Tibial nerve (tissue), 4 donors: Measurements from ENCODE around the gene TBC1D5. TPM values are rescaled to one million over a fixed set of nuclear protein-coding genes. Genes with fewer than 3 reads are reported as not detected.

Source experiments
- DNase-seq, 2 donors: peaks; one replicate each; pipeline ENCODE4 v3.0.0-alpha.2; 2019; ENCODE audit warnings: low spot score in 2 of 2
- H3K27ac ChIP-seq, 4 donors: fragments of 200-600 bp; sonication (generic) in 3 of 4; one replicate each; pipeline ENCODE4 v1.5.1; 2017 to 2019; ENCODE audit warnings: mild to moderate bottlenecking in 1 of 4
- H3K27me3 ChIP-seq, 2 donors: fragments of 200-600 bp; sonication (generic) in 1 of 2; one replicate each; pipeline versions ENCODE4 v1.5.1 to v1.6.0; 2017 to 2019
- H3K36me3 ChIP-seq, 3 donors: fragments of 200-600 bp; sonication (generic); one replicate each; pipeline ENCODE4 v1.5.1; 2018 to 2019
- H3K4me1 ChIP-seq, 4 donors: fragments of 200-600 bp; sonication (generic) in 3 of 4; one replicate each; pipeline ENCODE4 v1.5.1; 2017 to 2019
- H3K4me3 ChIP-seq, 4 donors: fragments of 200-600 bp; sonication (generic) in 3 of 4; one replicate each; pipeline ENCODE4 v1.5.1; 2017 to 2019; ENCODE audit warnings: mild to moderate bottlenecking in 1 of 4, moderate library complexity in 1 of 4
- H3K9me3 ChIP-seq, 4 donors: fragments of 200-600 bp; sonication (generic) in 3 of 4; one replicate each; pipeline ENCODE4 v1.5.1; 2017 to 2019
- CTCF ChIP-seq, 5 experiments: fragments of 200-600 bp in 3 of 5; fragments of 450-650 bp in 2 of 5; sonication (generic) in 3 of 5; IDR thresholded peaks; one replicate each; pipeline ENCODE4 v1.5.1; 2016 to 2019; ENCODE audit warnings: antibody characterized with exemption in 5 of 5, mild to moderate bottlenecking in 3 of 5, moderate library complexity in 2 of 5
- EP300 ChIP-seq, 2 donors: sonication (generic); formaldehyde crosslinking; IDR thresholded peaks; one replicate each; pipeline ENCODE4 v1.6.1; 2017; ENCODE audit warnings: antibody characterized with exemption in 2 of 2, mild to moderate bottlenecking in 1 of 2
- POLR2A ChIP-seq, 2 donors: fragments of 450-650 bp; IDR thresholded peaks; one replicate each; pipeline ENCODE4 v1.6.1; 2017; ENCODE audit warnings: antibody characterized with exemption in 2 of 2, mild to moderate bottlenecking in 2 of 2, moderate library complexity in 2 of 2
- WGBS, 2 donors: methylation state at CpG; one replicate each; pipeline ENCODE4 v1.1.5; 2018; 5-methylcytosine and 5-hydroxymethylcytosine counted together
- total RNA-seq, 4 donors: library from RNA; depleted of rRNA; stranded (reverse); fragments of >200 nt; gene quantifications; one replicate each; pipeline ENCODE4 v1.1.0, GENCODE V29; 2016

TBC1D5 gene
- total RNA-seq, 4 donors from 2014 or later: 55.2 to 128 (median 79.4) TPM

GRCh38 chr3:17687566-17687965, 54.9 kb downstream of the TBC1D5 start:
- WGBS, 2 donors: 87 to 98% methylated on average over 1 of the region's 1 CpG
- no peak for TF ChIP-seq CTCF (IDR thresholded peaks at IDR 0.05)
- no peak for TF ChIP-seq POLR2A (IDR thresholded peaks at IDR 0.05)
- TF ChIP-seq EP300 (IDR thresholded peaks at IDR 0.05): no peak
- Histone ChIP-seq H3K9me3 (no peaks in the 10 kb centered on the region), H3K4me3 (no peak overlapping the region), H3K4me1 (peaks cover 0 to 13% (median 0%) of the 10 kb centered on the region in 4 donors), H3K36me3 (no peaks in the 10 kb centered on the region), H3K27me3 (no peaks in the 10 kb centered on the region), H3K27ac (no peak overlapping the region)
- DNase-seq: no peak

GRCh38 chr3:17686613-17687012, 55.8 kb downstream of the TBC1D5 start:
- Histone ChIP-seq H3K4me3 (no peak overlapping the region), H3K36me3 (no peaks in the 10 kb centered on the region), H3K27ac (no peak overlapping the region), H3K4me1 (peaks cover 0 to 13% (median 0%) of the 10 kb centered on the region in 4 donors), H3K27me3 (no peaks in the 10 kb centered on the region), H3K9me3 (no peaks in the 10 kb centered on the region)
- no peak for DNase-seq
- TF ChIP-seq EP300 (IDR thresholded peaks at IDR 0.05) (no peak), POLR2A (IDR thresholded peaks at IDR 0.05) (no peak)
- 81 to 84% methylated on average over 1 of the region's 1 CpG for WGBS, 2 donors

- 74 to 81% methylated on average over 4 of the region's 4 CpGs for WGBS, 2 donors
- TF ChIP-seq CTCF (IDR thresholded peaks at IDR 0.05) (no peak), POLR2A (IDR thresholded peaks at IDR 0.05) (no peak), EP300 (IDR thresholded peaks at IDR 0.05) (no peak)
- no peak overlapping the region for H3K4me3 ChIP-seq
- no peaks in the 10 kb centered on the region for H3K36me3 ChIP-seq
- H3K4me1 ChIP-seq: peaks cover 0 to 13% (median 0%) of the 10 kb centered on the region in 4 donors
- no peak overlapping the region for H3K27ac ChIP-seq
- no peaks in the 10 kb centered on the region for H3K27me3 ChIP-seq
- H3K9me3 ChIP-seq: no peaks in the 10 kb centered on the region
- no peak for DNase-seq
Observed at GRCh38 chr3:17683542-17684207, 58.8 kb downstream of the TBC1D5 start.

GRCh38 chr3:17680530-17680929, 61.9 kb downstream of the TBC1D5 start:
- TF ChIP-seq CTCF (IDR thresholded peaks at IDR 0.05) (no peak), POLR2A (IDR thresholded peaks at IDR 0.05) (no peak), EP300 (IDR thresholded peaks at IDR 0.05) (no peak)
- H3K27ac ChIP-seq: no peak overlapping the region
- no peak for DNase-seq
- H3K27me3 ChIP-seq: no peaks in the 10 kb centered on the region
- H3K4me1 ChIP-seq: peaks cover 0 to 13% (median 0%) of the 10 kb centered on the region in 4 donors
- no peaks in the 10 kb centered on the region for H3K9me3 ChIP-seq
- no peaks in the 10 kb centered on the region for H3K36me3 ChIP-seq
- no peak overlapping the region for H3K4me3 ChIP-seq

- Histone ChIP-seq H3K27ac (no peak overlapping the region), H3K27me3 (no peaks in the 10 kb centered on the region), H3K9me3 (no peaks in the 10 kb centered on the region), H3K4me1 (peaks cover 0 to 4% (median 0%) of the 10 kb centered on the region in 4 donors), H3K4me3 (no peak overlapping the region), H3K36me3 (no peaks in the 10 kb centered on the region)
- DNase-seq: no peak
- TF ChIP-seq CTCF (IDR thresholded peaks at IDR 0.05) (no peak), POLR2A (IDR thresholded peaks at IDR 0.05) (no peak), EP300 (IDR thresholded peaks at IDR 0.05) (no peak)
Observed at GRCh38 chr3:17678116-17678741, 64.2 kb downstream of the TBC1D5 start.
